HUDEP-2 (cell line): ENCODE data around the gene SNAPIN.
"Not testable (repeated sequence)": the region's sequence is repeated elsewhere in the genome, so short reads cannot be mapped to it uniquely, and the experiment has no call there.

Experiments
- DNase-seq, 76 experiments: peaks; one replicate each; lab custom pipeline; 2025; ENCODE audit not compliant: unreplicated experiment in 76 of 76; lab: John Stamatoyannopoulos, UW

SNAPIN gene

DNA sequence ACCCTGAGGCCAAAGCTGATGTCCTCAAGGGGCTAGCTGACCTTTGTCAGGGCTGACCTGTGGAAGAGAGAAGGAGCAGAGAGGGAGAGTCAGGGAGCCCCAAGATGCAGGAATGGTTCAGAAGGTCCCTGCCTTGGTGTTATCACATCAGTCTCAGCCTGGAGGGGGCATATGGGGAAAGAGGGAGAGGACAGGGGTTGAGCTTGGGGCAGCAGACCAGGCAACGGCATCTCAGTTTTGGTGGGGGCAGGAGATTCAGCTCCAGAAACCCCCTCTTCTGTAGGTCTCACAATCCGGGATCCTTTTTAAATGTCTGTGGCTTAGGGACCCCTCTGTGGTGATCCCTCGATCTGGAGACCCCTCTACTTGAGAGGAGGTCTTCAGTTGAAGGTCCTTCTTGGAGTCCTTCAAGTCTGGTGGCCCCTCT lies 32.0 kb upstream of the SNAPIN start:
- DNase-seq, result no peak

DNA sequence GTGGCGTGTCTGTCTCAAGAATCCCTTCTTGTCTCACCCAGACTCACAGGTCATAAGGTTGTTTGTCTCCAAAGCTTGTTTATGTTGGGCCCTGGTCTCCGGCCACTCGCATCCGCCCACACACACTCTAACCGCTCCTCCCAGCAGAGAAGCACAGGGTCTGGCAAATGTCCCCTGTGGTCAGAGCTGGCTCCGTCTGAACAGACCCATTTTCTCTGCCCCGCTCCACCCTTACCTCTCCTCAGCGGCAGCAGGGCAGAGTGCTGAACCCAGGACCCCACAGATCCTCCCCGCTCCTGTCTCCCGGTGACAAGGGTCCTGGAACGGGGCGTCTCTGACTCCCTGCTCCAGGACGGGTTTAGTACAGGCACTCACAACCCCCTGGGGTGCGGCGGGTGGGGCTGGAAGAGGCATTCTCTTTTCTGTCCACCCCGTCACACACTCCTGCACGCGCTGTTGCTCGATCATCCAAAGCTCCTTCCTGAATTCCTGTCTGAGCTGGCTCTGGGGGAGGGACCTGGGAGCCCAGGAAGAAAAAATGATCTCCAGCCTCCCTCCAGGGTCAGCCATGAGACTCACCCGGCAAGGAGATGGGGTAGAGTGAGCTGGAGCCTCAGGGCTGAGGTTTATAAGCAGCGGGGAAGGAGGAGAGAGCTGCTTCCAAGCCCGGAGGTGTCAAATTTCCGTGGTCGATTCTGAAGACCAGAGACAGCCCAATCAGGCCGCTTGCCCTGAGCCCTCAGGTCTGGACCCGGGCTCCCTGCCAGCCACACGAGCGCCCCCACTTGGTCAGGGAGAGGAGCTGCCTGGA lies 31.4 kb upstream of the SNAPIN start, which contains the start of gene S100A13:
Gene S100A13, minus strand, starts transcription at position 602 of the 811 bp plus-strand sequence. CDS start 1,033 bp downstream, outside the sequence.
- DNase-seq, result peak in 30 of 76 experiments; percentile 6 to 68 (median 26)

DNA sequence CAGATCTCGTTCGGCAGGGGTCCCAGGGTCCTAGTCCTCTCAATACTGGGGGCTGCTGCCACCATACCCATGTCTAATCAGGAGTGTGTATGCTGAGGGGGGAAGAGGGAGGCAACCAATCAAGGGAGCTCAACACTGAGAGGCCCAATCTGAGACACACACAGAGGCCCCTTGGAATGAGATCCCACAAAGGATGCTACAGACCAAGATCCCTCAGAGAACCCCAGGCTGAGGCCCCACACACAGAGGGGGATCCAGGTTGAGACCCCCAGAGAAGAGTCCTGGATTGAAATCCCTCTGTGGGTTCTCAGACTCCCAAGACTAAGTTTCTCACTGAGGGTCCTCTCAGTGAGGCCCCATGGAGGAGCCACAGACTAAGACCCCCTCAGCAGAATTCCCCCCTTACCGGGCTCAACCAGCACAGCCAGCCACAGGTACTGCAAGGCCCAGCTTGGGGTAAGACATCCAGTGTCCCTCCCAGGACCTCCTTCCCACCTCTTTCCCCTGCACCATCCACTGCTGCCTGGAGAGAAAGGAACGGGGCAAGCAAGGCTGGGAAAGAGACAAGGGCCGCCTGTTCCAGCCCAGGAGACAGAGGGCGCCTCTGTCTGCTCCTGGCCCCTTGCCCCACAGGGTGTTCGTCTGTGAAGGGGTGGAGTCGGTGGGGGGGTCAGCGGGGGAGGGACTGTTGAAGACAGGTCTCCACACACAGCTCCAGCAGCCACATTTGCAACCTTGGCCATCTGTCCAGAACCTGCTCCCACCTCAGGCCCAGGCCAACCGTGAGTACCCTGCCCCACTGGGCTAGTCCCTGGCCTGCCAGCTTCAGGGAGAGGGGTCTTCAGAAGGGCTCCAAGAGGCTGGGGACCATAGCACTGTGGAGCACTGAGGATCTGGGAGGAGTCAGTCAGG lies 30.5 kb upstream of the SNAPIN start, which contains the start of gene S100A1:
Gene S100A1, plus strand, starts transcription at position 720 of the 912 bp plus-strand sequence. CDS start 2,088 bp downstream, outside the sequence.
- peak in 29 of 76 experiments; percentile 7 to 63 (median 27) for DNase-seq

DNA sequence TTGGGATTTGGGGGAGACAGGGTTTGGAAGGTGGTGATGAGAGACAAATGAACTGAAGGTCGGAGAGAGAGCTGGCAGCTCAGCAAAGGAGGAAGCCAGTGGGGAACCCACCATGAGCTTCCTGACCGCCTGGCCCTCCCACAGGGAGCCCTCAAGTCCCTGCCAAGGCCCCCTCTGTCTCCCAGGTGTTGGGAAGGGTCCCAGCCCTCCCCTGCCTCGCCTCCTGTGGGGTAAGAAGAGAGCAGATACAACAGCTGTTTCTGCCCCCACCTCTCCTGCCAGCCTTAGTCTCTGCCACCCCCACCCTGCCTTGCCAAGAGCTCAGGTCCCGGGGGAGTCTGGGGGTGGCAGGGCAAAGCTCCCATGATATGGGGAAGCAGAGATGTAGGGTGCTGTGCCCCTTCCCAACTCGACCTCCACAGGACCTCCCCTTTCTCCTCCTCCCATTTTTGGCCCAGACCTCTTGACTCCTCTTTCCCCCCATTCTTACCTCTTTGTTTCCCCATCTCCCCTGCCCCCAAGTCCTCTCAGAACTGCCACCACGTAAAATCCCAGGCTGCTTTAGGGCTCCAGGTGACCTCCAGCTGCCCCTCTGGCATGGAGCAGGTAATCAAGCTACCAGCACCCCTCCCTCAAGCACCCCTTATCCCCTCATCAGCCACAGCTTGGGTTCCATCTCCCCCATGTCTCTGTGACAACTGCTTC lies 29.7 kb upstream of the SNAPIN start:
- no peak for DNase-seq

DNA sequence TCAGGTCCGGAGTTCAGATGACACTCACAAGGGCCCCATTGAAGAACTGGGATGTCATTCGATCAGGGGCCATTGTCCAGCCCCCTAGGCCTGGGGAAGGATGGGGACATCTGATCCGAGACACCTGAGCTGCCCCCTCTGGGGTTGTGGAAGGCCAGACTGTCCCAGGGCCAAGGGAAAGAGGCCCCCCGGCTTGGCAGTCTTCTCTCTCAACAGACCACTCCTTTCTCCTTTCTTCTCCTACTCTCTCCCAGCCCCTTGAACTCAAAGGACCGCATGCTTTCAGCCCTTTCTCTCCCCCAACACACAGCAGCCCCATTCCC lies 29.2 kb upstream of the SNAPIN start:
- no peak for DNase-seq

DNA sequence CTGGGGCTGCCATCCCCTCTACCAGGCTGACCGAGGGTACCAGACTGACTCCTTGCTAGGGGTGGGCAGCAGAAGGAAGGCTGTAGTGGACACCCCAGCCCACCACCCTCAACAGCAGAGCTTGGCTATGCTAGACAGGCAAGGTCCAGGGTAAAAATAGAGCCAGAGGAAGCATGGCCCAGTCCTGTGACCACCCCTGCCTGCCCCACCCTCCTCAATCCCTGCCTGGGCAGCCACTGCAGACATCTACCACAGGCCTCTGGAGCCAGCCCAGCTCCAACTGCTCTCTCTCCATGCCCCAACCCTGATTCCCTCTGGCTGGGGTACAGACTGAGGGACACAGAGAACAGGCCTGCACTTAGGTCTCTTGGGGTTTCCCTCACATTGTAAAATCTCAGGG lies 28.5 kb upstream of the SNAPIN start:
- no peak for DNase-seq

DNA sequence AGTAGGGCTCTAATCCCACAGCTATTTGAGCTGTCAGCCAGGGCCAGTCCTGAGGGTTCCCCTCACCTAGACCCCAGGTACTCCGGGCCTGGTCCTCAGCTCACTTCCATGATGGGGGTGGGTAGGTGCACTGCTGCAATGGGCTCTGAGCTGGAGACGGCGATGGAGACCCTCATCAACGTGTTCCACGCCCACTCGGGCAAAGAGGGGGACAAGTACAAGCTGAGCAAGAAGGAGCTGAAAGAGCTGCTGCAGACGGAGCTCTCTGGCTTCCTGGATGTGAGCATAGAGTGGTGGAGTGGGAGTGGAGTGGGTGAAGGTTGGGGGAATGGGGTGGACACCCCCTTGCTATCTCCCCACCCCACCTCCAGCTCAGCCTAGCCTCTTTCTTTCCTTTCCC lies 28.1 kb upstream of the SNAPIN start:
- no peak for DNase-seq

DNA sequence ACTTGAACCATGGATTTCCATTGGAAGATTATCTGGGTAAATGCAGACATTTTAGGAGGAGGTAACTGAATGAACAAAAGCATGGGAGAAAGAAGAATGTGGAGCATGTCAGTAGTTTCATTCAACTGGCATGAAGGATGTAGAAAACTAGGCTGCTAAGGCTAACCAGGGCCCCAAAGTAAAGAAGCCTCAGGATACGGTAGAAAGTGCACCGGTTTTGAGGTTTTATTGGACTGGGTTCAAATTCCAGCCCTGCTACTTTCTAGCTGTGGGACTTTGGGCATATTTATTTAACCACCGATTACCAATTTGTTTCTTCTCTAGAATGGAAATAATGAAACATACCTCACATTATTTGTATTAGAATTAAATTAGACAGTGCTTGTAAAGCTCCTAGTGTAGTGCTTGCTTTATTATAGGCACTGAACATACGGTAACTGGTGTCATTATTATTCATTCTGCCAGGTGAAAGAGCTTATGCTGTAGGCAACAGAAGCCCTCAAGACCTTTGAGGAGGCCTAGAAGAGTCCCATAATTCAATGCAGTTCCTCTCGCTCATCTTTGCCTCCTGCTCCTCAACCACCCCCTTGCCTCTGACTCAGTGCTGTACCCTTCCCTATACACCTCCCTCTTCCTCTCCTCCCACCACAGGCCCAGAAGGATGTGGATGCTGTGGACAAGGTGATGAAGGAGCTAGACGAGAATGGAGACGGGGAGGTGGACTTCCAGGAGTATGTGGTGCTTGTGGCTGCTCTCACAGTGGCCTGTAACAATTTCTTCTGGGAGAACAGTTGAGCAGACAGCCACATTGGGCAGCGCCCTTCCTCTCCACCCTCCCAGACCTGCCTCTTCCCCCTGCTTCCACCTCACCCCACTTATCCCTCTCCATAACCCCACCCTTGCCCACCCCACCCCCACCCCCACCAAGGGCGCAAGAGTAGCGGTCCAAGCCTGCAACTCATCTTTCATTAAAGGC lies 27.2 kb upstream of the SNAPIN start:
- DNase-seq, result no peak

DNA sequence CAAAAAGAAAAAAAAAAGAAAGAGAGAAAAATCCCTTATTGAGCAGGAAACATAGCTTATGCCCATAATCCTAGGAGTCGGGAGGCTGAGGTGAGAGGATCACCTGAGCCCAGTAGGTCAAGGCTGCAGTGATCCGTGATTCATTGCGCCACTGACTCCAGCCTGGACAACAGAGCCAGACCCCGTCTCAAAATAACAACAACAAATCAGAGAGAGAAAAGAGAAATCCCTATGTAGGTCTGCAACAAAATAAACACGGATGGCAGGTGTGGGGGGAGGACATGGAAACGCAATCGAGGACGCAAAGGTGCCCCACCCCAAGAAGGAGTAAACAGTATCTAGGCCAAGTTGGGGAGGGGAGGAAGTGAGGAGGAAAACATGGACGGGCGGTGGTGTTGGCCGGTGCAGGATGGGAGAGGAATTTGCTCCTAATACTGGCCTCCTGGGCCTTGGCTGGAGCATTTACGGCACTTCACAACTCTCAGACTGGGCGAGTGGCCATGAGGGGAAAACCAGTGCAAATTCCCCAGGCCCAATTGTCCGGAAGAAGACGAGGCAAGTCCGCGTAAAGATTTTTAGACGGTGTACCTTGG lies 25.2 kb upstream of the SNAPIN start:
- DNase-seq, result no peak

DNA sequence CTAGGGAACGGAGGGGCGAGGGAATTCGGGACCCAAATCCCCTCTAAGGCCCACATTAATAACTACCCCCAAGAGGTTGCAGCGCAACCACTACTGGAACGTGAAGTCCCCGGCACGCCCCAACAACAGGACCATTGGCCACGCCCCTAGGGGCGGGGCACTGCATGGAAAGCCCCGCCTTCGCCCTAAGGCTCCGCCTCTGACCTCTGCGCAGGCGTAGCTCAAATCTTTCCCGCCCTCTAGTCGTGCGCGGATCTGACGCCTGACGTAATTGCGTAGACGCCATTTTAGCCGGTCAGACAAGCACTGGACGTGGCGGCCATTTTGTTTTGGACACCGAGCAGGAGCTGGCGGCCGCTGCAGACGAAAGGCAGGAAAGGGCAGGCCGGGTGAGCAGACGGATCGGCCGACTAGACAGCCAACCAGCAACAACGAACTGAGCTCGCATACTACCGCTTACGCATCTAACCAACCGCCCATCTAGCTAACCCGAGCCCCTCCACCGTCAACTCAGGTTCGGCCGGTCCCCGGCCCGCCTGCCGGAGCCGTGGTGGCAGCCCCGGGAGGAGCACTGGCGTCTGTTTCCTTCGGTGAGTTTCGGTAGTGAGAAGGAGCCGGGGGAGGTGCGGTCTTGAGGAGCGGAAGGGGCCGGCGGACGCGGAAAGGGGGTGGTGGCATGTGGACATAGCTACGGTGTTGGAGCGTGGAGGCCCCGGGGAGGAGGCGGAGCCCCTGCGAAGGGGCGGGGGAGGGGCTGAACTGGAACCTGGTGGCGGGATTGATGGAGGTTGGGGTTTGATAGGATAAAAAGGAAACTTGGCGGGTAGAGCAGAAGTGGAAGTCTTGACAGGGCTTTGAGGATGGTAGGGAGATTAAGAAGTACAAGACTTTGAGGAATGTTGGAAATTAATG lies 24.5 kb upstream of the SNAPIN start, which contains the start of gene CHTOP:
Gene CHTOP, plus strand, starts transcription at position 313 of the 912 bp plus-strand sequence. CDS start 2,523 bp downstream, outside the sequence.
- DNase-seq, result peak in 75 of 76 experiments; percentile 58 to 98 (median 95)

DNA sequence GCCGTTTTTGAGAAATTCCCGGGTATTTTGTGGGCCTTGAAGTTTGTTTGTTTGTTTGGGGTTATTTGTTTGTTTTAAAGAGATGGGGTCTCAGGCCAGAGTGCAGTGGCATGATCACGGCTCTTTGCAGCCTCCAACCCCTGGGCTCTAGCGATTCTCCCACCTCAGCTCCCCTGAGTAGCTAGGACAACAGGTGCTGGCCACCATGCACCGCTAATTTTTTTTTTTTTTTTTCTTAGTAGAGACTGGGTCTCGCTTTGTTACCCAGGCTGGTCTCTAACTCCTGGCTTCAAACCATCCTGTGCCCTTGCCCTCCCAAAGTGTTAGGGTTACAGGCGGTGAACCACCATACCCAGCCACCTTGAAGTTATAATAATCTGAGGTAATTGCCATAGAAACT lies 22.6 kb upstream of the SNAPIN start:
- DNase-seq, result no peak

DNA sequence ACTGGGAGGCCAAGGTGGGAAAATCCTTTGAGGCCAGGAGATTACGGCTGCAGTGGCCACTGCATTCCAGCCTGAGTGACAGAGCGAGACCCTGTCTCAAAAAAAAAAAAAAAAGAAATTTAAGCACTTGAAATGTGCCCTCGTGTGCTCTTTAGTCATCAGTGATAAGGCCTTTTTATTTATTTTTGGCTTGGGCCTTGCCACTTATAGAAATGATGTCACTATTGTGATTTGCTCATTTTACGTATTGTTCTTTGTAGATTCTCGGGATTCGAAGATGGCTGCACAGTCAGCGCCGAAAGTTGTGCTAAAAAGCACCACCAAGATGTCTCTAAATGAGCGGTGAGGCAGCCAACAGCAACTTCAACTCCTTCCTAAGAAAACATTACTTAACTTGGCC lies 22.2 kb upstream of the SNAPIN start:
- no peak for DNase-seq

DNA sequence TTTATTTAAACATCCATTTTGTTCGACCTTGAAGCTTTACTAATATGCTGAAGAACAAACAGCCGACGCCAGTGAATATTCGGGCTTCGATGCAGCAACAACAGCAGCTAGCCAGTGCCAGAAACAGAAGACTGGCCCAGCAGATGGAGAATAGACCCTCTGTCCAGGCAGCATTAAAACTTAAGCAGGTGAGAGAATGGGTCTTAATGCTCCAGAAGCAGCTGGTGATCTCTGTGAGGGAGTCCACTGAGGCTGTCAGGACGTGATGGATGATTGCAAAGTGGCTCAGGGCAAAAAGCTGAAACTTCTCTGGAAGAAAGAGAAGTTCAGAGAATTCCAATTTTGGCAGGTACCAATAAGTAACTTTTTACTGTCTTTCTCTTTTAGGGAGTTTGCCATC lies 20.2 kb upstream of the SNAPIN start:
- no peak for DNase-seq

DNA sequence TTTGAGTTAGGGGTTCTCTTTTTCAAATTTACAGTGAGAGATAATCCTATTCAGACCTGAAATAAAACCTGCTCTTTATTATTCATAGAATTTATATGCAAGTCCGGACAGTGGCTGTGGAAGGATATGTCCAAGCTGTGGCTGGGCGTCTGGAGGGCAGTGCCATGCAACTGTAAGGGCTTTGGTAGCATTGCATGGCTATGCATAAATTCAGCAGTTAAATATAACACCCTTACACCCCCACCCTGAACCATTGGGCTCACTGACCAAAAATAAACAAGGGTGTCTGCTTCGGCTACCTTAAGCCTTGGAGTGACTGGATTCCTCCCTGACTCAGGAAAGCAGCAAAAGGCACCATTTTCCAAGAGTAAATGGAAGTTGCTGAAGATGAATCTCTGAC lies 19.2 kb upstream of the SNAPIN start:
- no peak for DNase-seq

DNA sequence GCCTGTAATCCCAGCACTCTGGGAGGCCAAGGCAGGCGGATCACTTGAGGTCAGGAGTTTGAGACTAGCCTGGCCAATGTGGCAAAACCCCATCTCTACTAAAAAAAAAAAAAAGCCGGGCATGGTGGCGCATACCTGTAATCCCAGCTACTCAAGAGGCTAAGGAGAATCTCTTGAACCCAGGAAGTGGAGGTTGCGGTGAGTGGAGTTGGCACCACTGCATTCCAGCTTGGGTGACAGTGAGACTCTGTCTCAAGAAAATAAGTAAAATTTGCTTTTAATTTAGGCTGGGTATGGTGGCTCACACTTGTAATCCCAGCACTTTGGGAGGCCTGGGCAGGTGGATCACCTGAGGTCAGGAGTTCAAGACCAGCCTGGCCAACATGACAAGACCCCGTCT lies 18.3 kb upstream of the SNAPIN start:
- not testable (repeated sequence) for DNase-seq

DNA sequence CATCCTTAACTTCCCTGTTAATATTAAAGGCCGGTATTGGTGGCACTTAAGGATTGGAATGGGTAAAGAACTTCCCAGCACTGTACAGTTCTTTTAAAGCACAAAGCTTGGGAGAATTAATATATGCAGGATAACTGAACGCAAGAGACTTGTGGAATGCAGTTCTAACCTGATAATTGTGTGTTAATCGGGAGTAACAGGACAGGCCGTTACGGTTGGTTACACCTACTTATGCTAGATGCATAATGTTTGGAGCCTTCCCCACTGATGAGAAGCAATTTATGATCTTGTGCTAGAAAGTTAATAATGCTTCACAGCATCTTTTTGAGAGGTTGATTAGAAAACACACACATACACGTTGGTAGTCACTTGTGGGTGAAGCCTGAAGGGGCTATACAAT lies 17.6 kb upstream of the SNAPIN start:
- no peak for DNase-seq

DNA sequence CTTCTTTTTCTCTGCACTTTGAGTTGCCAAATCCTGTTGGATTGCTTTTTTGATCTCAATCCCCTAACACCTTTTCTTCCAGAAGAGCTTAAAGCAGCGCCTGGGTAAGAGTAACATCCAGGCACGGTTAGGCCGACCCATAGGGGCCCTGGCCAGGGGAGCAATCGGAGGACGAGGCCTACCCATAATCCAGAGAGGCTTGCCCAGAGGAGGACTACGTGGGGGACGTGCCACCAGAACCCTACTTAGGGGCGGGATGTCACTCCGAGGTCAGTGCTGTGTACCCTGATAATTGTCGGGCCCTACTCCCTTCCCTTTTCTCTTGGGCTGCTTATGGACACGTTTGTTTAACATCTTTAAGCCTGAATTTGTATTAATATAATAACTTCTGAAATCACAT lies 16.3 kb upstream of the SNAPIN start:
- no peak for DNase-seq

DNA sequence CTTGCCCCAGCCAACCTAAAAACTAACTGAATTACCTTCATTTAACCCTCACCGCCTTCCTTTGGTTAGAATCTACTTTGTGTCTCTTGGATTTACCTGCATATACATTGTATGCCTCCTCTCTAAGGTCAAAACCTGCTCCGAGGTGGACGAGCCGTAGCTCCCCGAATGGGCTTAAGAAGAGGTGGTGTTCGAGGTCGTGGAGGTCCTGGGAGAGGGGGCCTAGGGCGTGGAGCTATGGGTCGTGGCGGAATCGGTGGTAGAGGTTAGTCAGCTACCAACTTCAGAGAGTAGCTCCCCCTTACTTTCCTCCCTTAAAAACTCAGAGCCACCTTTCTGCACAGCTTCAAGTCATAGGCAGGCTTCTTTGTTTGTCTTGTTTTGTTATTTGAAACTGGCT lies 15.4 kb upstream of the SNAPIN start:
- no peak for DNase-seq
